ENCODE measurements around the gene RNF213.

GRCh38 chr17:80253631-80254395, 6.8 kb upstream of the RNF213 start:
- TF ChIP-seq CTCF (conservative IDR thresholded peaks at IDR 0.05) (no peak), EZH2 (IDR thresholded peaks at IDR 0.05; ENCODE audit: low read depth) (no peak)

Data from PC-9 (cell line).